HG03460 (cell line): ENCODE results near the gene PAPPA2.

Source experiments
- ATAC-seq: cut with Tn5 transposase; IDR thresholded peaks from one replicate; pipeline ENCODE4 v1.9.1; 2021; ENCODE audit not compliant: unreplicated experiment

Gene PAPPA2

DNA sequence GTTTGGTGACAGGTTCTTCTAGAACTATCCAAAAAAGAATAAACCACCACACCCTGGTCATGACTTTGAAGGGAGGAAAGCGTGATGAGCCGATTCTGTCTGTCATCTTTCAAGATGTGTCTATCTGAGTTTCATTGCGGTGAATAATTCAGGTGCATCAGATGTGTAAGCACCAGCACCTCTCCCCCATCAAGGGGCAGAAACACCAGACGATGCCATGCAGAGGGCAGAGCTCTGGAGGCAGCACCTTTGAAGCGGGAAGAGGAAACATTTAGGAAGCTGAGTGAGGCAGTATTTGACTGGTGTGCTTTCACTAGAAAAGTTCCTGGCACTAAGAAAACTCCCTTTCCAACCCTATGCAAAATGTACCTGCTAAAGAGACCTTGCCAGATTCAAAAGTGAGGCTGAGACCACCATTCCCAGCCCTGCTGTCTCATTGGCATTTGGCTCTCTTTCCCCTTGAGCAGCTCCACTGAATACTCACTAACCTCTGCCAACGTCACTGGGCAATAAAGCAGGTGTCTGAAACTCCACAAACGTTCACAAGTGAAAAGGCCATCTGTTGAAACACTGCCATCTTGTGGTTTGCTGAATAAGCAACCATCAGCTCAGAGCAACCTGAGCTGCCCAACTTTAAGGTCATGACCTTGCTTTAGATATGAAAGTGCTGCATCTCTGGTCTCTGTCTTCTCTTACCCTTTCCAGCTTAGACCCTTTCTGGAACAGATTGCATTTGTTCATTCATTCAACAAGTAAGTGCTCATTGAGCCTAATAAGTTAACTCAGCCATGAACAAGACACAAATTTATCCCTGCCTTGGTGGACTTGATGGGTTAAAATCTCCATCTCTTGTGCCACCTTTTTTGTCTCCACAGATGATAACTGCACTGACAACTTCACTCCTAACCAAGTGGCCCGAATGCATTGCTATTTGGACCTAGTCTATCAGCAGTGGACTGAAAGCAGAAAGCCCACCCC, 228.6 kb downstream of the PAPPA2 start:
- no peak for ATAC-seq

DNA sequence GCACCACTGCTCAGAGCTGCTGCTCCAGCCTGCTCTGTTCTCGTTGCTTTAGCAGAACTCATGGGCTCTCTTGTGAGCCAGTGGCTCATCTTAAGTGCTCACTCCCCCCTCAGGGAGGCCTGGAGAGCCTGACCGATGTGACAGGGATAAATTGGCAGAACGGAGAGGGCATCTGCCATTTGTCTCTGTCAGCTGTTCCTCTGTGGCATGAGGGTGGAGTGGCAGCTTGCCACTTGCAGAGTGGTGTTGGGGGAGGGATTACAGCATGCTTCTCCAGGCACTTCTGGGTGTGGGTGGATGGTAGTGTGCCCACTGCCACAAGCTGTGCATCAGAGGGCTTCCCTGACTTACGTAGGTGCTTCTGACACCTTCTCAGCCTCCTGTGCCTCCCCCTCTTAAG, 229.5 kb downstream of the PAPPA2 start:
- ATAC-seq: no peak

DNA sequence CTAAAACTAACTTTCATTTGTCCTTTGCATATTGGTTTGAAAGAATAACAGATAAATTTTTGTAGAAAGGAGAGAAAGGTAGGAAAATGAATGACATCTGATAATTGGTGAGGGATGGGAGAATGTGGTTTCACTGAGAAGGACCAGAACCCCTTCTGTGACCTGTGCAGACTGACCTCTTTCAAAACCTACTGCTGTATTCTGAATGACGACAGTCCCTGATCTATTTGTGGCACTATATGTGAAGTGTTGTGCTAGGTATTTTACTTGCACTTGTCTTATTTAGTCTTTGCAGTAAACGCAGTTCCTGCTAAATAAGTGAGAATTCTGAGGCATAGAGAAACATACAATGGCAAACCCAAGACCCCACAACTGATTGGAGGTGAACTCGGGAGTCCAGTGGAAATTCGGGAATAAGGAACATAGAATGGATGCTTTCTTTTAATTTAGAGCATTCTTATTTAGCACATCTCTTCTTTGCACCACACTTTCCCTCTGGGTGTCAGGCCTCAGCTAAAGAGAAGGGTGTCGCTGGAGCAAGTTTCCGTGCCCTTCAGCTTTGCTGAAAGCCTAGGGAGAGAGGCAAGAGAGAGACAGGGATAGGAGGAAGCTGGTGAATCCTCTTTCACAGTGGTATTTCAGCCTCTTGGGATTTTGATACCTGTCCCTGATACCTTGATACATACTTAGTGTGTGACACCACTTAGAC, 230.2 kb downstream of the PAPPA2 start:
- no peak for ATAC-seq

DNA sequence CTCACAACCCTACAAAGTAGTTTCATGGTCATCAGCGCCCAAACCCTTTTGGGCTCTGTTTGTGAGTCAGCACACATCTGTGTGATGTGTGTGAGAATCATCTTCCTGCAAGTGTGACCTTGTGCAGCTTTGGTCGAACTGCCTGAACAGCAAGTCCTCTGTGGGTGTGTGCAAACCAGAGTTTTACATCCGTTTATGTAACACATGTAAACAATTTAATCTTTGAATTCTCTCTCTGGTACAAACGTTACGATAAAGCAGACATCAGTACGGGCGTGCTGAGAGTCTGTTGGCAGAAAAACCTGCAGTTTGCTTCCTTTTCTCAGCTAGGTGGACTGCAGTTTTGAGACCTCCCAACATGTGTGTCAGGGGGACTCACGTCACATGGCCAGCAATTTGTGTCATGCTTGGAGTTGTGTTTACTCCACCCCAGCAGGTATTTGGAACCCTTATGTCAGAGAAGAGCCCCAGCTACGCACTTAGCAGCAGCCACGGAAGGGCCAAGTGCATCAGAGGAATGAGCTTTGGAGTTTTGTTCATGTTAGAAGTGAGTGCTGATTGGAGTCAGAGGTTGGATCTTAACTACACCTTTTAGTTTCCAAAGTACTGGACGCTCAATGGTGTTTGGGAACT, 230.8 kb downstream of the PAPPA2 start:
- no peak for ATAC-seq

DNA sequence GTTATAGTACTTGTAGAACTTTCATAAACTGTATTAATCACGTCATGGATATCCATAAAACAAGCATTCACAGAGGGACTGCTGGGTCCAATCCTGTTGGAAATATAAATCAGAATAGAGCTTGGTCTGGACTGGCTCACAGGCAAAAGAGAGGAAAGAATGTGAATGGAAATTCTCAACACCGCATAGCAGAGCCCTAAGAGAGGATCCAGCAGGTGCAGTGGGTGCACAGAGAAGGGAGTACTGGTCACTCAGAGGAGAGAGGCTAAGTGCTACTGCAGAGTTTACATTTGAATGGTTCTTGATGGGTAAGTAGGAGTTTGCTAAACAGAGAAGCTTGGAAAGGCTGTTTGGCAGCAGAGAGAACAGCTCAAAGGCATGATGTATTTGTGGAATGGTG, 231.7 kb downstream of the PAPPA2 start:
- no peak for ATAC-seq

DNA sequence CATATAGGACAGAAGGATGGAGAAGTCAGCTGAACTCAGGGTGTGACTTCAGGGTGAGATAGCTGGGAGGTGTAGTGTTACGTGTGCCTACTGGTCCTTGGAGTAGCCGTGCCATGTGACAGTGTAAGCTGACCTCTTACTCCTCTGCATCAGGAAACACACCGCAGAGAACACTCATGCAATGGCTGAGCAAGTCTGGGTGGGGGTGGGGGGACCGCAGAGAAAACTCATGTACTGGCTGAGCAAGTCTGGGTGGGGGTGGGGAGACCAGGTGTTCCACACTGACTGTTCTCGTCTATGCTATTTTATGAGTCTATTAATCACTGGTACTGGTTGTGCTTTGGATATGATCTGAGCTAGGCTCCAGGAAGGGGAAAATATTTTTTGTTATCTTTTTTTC, 233.1 kb downstream of the PAPPA2 start:
- ATAC-seq: no peak

DNA sequence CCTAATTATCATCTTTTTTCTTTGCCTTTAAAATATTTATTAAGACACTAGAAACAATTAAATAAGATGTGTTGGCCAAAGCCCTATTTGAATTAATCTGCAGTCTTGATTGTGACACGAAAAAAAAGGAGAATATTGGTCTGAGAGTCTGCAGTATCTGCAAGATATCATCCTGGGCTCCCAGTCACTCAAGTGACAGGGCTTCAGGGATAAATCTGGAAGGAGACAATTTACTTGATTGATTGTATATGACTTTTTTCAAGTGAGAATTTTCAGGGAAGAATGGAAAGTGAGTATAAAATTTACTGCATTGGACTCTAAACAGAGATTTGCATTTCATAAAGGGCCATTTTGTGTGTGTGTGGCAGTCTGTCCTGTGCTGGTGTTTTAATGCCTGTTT, 233.7 kb downstream of the PAPPA2 start:
- ATAC-seq: no peak

DNA sequence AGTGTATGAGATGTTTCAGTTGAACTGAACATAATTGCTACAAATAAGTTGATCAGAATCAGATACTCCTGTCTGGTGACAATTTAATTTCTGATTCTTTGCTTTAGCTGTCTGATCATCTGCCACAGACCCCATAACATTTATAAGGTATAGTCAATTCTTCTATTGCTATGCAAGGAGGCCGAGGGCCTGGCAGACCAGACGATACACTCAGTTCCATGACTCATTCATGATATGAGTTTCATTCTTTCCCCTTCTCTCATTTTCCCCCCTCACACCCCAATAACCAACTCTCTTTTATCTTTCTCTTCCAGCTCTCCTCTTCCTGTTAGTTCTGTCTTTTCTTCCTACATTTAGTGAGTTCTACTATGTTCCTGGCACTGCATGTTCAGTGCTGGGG, 236.8 kb downstream of the PAPPA2 start:
- ATAC-seq: no peak

DNA sequence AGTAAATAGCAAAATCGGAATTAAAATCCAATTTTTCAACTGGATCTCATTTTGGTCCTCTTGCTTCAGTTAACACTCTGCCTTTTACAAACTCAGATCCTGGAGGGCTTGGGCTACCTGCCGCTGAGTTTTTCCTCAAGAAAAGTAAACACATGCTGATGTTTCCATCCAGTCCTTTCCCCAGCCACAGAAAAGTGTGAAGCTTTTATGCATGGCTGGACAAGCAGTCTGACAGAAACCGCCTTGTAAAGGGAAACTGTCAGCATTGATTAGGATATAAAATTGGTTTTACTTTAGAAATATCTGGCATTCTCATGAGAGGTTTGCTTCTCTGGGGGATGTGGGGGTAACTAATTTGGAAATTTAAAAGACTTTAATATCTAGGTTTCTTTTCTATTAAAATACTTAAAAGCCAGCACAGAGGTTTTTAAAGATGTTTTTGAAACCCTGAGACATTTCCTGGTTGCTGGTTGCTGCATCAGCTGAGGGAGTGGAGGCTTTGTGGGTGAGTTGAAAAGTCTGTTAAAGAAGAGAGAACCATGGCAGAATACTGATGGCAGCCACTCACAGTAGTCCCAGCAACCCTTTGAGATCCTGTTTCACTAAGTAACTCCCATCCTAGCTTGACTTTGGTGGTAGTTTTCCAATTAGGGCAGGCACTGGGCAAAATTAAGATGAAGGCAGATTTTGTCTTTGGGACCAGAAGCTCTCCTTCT, 238.3 kb downstream of the PAPPA2 start:
- ATAC-seq: no peak

DNA sequence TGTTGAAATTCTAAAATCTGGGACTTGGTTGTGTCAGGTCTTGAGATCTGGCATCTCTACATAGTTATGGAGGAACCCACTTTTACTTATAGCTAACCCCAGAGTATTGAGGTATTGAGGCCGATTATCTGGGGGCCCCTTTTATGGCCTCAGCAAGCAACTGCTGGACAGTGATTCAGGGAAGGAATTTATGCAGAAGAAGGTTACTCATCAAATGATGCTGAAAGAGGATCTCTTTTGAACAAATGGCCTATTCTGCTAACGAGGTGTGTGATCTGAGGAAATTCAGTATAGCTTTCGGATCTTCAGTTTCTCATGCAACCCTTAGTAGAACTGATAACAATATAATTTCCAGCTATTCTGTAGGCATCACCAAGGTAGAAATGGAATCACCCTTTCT, 239.9 kb downstream of the PAPPA2 start:
- no peak for ATAC-seq

DNA sequence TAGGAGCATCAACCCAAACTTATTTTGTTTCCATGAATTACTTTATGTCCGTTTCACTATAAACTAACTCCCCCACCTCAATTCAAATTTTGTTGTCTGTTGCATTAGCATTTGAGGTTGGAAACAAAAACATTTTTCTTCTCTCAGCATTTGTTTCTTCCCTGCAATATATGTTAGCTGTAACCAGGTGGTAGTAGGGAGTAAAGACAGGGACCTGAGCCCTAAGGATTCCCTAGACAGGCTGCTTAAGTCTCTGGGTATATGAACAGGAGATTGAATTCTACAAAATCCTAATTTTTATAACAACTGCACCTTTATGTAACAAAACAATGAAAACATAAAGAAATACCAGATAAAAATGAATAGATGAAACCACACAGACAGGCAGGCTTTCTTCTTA, 242.6 kb downstream of the PAPPA2 start:
- ATAC-seq: no peak

DNA sequence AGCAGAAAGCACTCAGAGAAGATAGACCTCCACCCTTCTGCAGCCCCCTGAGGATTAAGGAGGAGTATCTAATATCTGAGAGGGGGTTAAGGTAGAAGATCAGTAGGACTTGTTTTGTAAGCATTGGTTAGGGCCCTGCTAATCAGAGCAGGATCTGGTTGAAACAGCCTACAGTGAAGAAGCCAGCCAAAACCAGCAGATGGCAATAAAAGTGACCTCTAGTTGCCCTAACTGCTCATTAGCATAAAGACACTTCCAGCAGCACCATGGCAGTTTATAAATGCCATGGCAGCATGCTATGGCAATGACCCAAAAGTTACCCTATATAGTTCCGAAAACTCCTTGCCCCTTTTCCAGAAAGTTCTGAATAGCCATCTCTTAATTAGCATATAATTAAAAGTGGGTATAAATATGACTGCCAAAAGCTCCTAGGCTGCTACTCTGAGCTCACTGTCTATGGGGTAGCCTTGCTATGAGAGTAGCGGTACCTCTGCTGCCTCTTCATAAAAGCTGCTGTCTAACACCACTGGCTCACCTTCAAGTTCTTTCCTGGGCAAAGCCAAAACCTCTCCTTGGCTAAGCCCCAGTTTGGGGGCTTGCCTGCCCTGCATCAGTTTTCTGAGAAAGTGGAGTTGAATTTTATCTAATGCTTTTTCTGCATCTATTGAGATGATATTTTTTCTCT, 254.2 kb downstream of the PAPPA2 start:
- ATAC-seq: no peak

DNA sequence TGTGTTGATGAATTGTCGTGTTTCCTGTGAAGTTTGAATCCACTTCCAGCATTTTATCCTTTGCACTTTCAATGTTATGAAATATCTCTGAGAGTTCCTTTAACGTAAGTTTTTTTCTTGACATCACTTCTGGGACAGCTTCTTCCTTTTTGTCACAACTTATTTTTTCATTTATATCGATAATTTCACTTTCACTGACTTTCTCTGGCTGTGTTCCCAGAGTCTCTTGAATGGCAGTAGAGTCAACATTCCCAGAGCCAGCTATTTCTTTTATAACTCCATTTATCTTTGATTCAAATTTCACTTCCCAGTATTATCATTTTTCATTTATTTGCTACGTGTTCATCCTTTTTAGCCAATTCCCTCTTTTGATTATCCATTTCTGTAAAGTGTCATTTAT, 256.5 kb downstream of the PAPPA2 start:
- ATAC-seq: no peak

DNA sequence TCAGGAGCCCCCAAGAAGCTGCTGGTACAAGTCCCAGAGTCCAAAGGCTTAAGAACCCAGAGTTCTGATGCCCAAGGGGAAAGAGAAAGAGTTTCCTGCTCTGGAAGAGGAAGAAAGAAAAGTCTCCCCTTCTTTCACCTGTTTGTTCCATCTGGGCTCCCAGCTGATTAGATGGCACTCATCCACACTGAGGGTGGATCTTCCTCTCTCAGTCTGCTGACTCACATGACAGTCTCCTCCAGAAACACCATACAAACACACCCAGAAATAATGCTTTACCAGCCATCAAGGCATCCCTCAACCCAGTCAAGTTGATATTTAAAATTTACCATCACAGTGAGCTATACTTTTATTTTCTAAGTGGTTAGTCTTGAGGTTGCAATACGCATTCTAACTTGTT, 257.9 kb downstream of the PAPPA2 start:
- ATAC-seq: no peak

DNA sequence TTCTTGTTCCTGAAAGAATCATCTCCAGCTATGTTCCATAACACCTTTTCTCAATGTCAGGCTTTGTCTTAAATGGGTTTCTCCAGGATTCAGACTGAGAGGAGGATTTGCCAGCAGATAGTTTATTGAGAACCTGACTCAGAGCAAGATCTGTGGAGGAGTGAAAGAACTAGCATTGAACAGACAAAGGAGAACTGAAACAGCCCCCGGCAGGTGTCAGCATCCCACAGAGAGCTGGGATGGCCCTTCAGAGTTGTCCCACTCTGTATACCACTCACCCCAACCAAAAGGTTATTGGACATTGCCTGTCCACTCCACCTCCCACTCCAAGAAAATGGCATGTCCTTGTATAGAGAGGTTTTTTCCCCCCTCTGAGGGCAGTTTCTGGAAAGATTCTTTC, 270.7 kb downstream of the PAPPA2 start:
- ATAC-seq: no peak

DNA sequence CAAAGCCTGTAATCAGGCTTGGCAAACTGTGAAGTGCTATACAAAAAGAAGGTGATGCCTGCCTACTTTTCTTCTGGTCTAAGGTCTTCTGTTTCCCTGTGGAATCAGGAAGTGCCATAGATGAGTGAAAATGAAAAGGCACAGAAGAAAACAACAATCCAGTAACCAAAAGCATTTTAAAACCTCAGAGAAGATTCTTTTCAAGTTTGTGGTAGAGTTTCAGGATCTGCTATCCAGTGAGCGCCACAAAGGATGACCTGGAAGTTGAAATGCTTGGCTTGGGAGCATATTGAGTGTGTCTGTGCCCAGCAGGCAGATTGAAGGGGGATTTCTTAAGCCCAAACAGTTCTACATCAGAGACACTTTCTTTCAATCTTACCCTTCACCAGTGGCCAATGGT, 272.2 kb downstream of the PAPPA2 start:
- no peak for ATAC-seq

DNA sequence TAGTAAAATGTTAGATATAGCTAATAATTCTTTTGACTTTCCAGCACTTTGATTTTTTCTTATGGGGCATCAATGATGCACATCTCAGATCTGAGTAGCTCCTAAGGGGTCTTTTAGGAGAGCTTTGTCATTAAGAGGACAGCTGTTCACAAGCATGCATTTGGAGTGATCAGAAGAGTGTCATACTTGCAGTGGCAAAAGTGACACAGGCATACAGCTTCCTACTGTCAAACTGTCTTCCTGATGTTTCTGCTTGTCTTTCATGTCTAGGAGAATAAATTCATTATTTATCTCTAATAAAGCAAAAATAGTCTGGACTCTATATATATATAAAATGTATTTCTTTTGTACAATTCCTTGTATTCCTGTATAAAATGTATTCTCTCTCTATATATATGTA, 273.0 kb downstream of the PAPPA2 start:
- no peak for ATAC-seq

DNA sequence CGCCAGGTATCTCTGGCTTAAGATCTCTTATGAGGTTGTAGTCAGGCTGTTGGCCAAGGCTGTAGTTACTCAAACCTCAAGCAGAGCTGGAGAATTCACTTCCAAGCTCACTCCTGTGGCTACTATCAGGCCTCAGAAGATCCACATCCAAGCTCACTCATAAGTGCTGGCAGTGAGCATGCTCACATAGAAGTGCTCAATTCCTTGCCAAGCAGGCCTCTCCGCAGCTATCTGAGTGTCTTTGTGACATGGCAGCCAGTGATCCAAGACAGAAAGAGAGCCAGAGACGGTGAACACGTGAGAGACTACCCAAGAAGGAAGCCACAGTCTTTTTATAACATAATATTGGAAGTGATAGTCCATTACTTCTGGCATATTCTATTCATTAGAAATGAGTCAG, 278.2 kb downstream of the PAPPA2 start:
- ATAC-seq: no peak

DNA sequence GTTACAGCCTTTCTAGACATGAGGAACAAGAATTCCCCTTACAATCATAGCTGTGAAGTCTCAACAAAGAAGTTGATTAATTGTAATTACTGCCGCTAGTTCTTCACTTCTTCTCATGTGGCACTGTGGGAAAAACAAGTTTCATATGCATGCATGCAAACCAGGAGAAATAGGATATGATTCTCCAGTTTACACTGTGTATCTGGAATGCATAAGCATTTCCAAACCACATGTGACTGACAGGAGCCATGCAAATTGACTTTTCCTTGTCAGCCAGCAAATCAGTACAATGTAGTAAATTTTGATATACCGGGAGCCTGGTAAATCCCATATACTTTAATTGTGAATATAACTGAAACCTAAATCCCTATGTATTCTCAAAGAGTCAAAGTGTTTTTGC, 279.3 kb downstream of the PAPPA2 start:
- ATAC-seq: no peak

DNA sequence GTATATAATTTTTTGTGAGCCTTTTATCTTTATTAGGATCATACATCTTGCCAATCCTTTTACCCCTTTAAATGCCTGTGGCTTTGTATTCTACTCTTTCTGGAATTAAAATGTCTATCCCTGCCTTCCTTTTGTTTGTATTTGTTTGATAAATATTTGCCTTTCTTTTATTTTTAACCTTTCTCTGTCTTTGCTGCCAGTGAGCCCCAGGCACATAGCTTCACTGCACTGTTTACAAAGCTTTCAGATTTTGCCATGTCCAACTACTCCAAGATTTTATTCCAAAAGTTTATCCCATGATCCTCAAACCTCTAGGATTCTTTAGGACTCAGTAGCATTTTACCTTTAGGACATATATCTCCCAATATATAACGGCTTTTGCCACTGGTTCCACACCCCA, 281.2 kb downstream of the PAPPA2 start:
- no peak for ATAC-seq

DNA sequence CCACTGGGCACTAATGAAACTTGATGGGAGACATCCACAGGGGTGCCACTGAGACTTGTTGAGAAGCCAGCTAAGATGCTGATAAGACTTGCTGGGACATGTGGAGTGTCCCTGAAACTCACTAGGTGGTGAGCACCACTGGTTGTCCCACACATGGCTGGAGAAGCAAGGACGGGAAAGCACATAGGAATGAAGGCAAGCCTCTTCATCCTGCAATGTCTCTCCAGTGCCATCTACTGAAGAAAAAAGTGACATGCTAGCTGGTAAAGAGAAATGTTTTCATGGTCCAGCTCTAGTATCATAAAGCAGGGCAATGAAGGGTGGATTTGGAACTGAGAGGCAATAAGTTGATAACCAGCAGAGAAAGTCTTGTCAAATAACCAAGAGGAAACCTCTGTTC, 283.0 kb downstream of the PAPPA2 start:
- no peak for ATAC-seq
